ENCODE data around the gene ECE1. TPM values are rescaled to one million over a fixed set of nuclear protein-coding genes. Genes with fewer than 3 reads are reported as not detected.
A peak's percentile ranks its signal among the peaks of the same experiment; 100 is the strongest.

The ECE1 gene
- total and polyA plus RNA-seq, 2 of the 13 experiments (the other 11 are each of a cell fraction or from before 2014, with no cell fraction given) = 13.5 to 21.2 TPM

- TF ChIP-seq ARID3A (IDR thresholded peaks at IDR 0.05; ENCODE audit: low read depth, low read length) (no peak; the same call in 1 of the 2 replicates), NFYC (CRISPR knock-in tag; IDR thresholded peaks at IDR 0.05) (no peak; the same call in 1 of the 2 replicates), ZNF235 (CRISPR knock-in tag; IDR thresholded peaks at IDR 0.05; ENCODE audit: borderline replicate concordance) (no peak), KLF13 (CRISPR knock-in tag; IDR thresholded peaks at IDR 0.05) (no peak), ZNF430 (CRISPR knock-in tag; IDR thresholded peaks at IDR 0.05) (0 out of 2 replicates have a peak, but pooled peaks have one; percentile 76), ZNF646 (CRISPR knock-in tag; IDR thresholded peaks at IDR 0.05) (peak; percentile 75; the same call in 1 of the 2 replicates), MIER2 (CRISPR knock-in tag; IDR thresholded peaks at IDR 0.05) (peak; percentile 46; the same call in 1 of the 2 replicates), SNAPC5 (CRISPR knock-in tag; IDR thresholded peaks at IDR 0.05; ENCODE audit: borderline replicate concordance) (no peak), SRSF9 (IDR thresholded peaks at IDR 0.05; ENCODE audit: borderline replicate concordance, insufficient read depth, low read depth, low read length, poor library complexity, severe bottlenecking) (no peak), DZIP1 (CRISPR knock-in tag; IDR thresholded peaks at IDR 0.05) (no peak), KLF11 (CRISPR knock-in tag; IDR thresholded peaks at IDR 0.05) (no peak), ZNF710 (CRISPR knock-in tag; IDR thresholded peaks at IDR 0.05; ENCODE audit: borderline replicate concordance) (peak; percentile 18; the same call in 1 of the 2 replicates), SMAD3 (CRISPR knock-in tag; IDR thresholded peaks at IDR 0.05) (peak; percentile 68; the same call in 1 of the 2 replicates), ZNF563 (CRISPR knock-in tag; IDR thresholded peaks at IDR 0.05) (peak; percentile 77)
Observed at GRCh38 chr1:21338573-21339355, 48.5 kb upstream of the ECE1 start (continued).

All from HepG2 (cell line).